A549 treated with dexamethasone at 1 μM for 4 hours (cell line): ENCODE measurements around the gene AKR1B1. TPM values are rescaled to one million over a fixed set of nuclear protein-coding genes. Genes with fewer than 3 reads are reported as not detected.

Experiments used
- total RNA-seq: library from RNA; stranded (reverse); fragments of 200-300 nt; extraction: Qiagen RNA extraction; gene quantifications from 5 replicates; pipeline ENCODE4 v1.2.3, GENCODE V29; 2022

The AKR1B1 gene
- 2,060 to 2,330 TPM (median 2,276 TPM) in 5 replicates for total RNA-seq

DNA sequence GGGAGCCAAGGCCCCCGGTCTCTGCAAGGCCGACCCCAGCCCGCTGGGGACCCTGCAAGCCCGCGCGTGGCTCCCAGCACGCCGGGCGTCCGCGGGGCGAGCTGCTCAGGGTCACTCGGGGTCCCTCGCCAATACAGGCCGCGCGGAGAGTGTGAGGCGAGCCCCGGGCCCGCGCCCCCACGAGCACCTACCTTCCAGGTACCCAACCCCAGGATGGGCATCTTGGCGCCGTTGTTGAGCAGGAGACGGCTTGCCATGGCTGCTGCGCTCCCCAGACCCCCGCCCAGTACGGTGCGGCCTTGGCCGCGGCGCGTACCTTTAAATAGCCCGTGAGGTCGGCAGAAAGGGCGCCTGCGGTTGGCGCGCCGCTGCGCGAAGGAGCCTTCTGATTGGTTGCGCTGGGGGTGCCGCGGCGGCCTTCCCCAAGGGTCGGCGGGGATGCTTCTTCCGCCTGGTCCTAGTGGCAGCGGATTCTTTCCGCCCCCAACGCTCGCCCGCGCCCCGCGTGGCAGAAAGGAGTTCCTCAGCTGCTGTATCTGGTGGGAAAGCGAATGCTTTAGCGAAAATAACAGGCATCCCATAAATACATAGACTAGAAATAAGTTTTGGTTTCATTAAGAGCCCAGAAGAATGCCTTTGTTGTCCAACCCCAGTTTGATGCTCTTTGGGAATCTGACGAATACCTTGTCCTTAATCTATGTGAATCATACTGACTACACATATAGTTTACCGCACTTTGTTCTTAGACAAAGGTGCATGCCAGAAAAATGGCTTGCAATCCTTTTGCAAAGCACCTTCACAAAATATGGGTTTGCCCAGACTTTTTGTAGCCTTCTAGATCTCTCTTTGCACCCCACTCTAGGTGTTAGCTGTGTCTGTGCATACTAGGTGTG, at the start of gene AKR1B1:
TSS of gene AKR1B1 (minus strand) at position 295 of the 893 bp plus-strand sequence. CDS start at position 257, 38 bp downstream.

Other genes starting within 250 kb of the AKR1B1 start
- gene SLC35B4, start 142.2 kb downstream of the AKR1B1 start, total RNA-seq = 28.4 to 43.2 TPM (median 37.7 TPM) in 5 replicates
- gene AKR1B10, start 68.5 kb upstream of the AKR1B1 start, total RNA-seq = 2,309 to 2,514 TPM (median 2,482 TPM) in 5 replicates
- gene AKR1B15, start 90.0 kb upstream of the AKR1B1 start, total RNA-seq = 32.2 to 43.4 TPM (median 40.3 TPM) in 5 replicates
- 17.2 to 23.5 TPM (median 18.8 TPM) in 5 replicates for gene BPGM, start 187.8 kb upstream of the AKR1B1 start, total RNA-seq